Measurements from ENCODE around the gene KLHL2. TPM values are rescaled to one million over a fixed set of nuclear protein-coding genes. Genes with fewer than 3 reads are reported as not detected.
"Not testable (repeated sequence)": the region's sequence is repeated elsewhere in the genome, so short reads cannot be mapped to it uniquely, and the experiment has no call there.

KLHL2 gene
- polyA plus RNA-seq, 3 donors: 6.9 to 22.6 (median 11.1) TPM

GRCh38 chr4:165167650-165168049 lies 39.7 kb upstream of the KLHL2 start:
- 97% methylated on average over 6 of the region's 6 CpGs for WGBS (ENCODE audit: insufficient coverage)

GRCh38 chr4:165170819-165171218 lies 36.5 kb upstream of the KLHL2 start:
- no peaks in the 10 kb centered on the region for H3K9me3 ChIP-seq (replicated peaks in 1 of 2; ENCODE audit: control insufficient read depth in 1 of 2, insufficient read depth in 1 of 2, low read length in 2 of 2)
- H3K9me3 Mint-ChIP-seq: peaks cover 5 to 24% (median 6%) of the 10 kb centered on the region in 7 donors
- H3K27me3 ChIP-seq (ENCODE audit: control insufficient read depth in 2 of 2, insufficient read depth in 2 of 2, low read length in 2 of 2): no peaks in the 10 kb centered on the region
- no peaks in the 10 kb centered on the region for H3K36me3 Mint-ChIP-seq
- H3K4me3 Mint-ChIP-seq: no peak overlapping the region
- H3K4me1 Mint-ChIP-seq: no peaks in the 10 kb centered on the region
- no peaks in the 10 kb centered on the region for H4K20me1 ChIP-seq (ENCODE audit: insufficient read depth, low read length)
- no peak overlapping the region for H3K9ac ChIP-seq (ENCODE audit: insufficient read depth, low read length, poor library complexity, severe bottlenecking)
- H2AFZ ChIP-seq (ENCODE audit: insufficient read depth, low read depth, low read length, poor library complexity, severe bottlenecking): no peak overlapping the region
- H3K4me2 ChIP-seq (replicated peaks; ENCODE audit: extremely low read depth, low read length, poor library complexity, severe bottlenecking): no peak overlapping the region
- H3K4me3 ChIP-seq (replicated peaks in 1 of 3; ENCODE audit: low read depth in 2 of 3, low read length in 3 of 3): no peak overlapping the region
- H3K4me1 ChIP-seq (ENCODE audit: control insufficient read depth in 1 of 2, insufficient read depth in 2 of 2, low read length in 2 of 2): no peaks in the 10 kb centered on the region
- no peak for TF ChIP-seq CTCF (IDR thresholded peaks at IDR 0.05)
- no peak overlapping the region for H3K27ac Mint-ChIP-seq
- no peak for DNase-seq
- no peaks in the 10 kb centered on the region for H3K79me2 ChIP-seq (ENCODE audit: insufficient read depth, low read length)
- intact Hi-C loops (cut with micrococcal nuclease): no loop called here
- 75% methylated on average over 2 of the region's 2 CpGs for WGBS (ENCODE audit: insufficient coverage)
- H3K27ac ChIP-seq (ENCODE audit: low read depth in 1 of 2, low read length in 2 of 2): no peak overlapping the region
- no peaks in the 10 kb centered on the region for H3K36me3 ChIP-seq (replicated peaks in 1 of 2; ENCODE audit: control insufficient read depth in 1 of 2, insufficient read depth in 2 of 2, low read length in 2 of 2)
- peaks cover 0 to 3% (median 3%) of the 10 kb centered on the region in 3 donors for H3K27me3 Mint-ChIP-seq (ENCODE audit: low read depth in 3 of 3)

More at GRCh38 chr4:165167650-165168049, 39.7 kb upstream of the KLHL2 start:
- intact Hi-C loops (cut with micrococcal nuclease): no loop called here
- Mint-ChIP-seq H3K36me3 (no peaks in the 10 kb centered on the region), H3K4me1 (no peaks in the 10 kb centered on the region), H3K9me3 (peaks cover 0 to 13% (median 6%) of the 10 kb centered on the region in 7 donors), H3K27ac (peak overlapping the region in 1 of 7 donors; percentile 72), H3K4me3 (no peak overlapping the region), H3K27me3 (ENCODE audit: low read depth in 3 of 3) (peaks cover 0 to 3% (median 1%) of the 10 kb centered on the region in 3 donors)
- H3K4me3 ChIP-seq (replicated peaks in 1 of 3; ENCODE audit: low read depth in 2 of 3, low read length in 3 of 3): no peak overlapping the region
- H4K20me1 ChIP-seq (ENCODE audit: insufficient read depth, low read length): no peaks in the 10 kb centered on the region
- no peak for DNase-seq
- no peaks in the 10 kb centered on the region for H3K79me2 ChIP-seq (ENCODE audit: insufficient read depth, low read length)
- no peak overlapping the region for H3K4me2 ChIP-seq (replicated peaks; ENCODE audit: extremely low read depth, low read length, poor library complexity, severe bottlenecking)
- no peak overlapping the region for H3K9ac ChIP-seq (ENCODE audit: insufficient read depth, low read length, poor library complexity, severe bottlenecking)
- H3K9me3 ChIP-seq (replicated peaks in 1 of 2; ENCODE audit: control insufficient read depth in 1 of 2, insufficient read depth in 1 of 2, low read length in 2 of 2): no peaks in the 10 kb centered on the region
- H2AFZ ChIP-seq (ENCODE audit: insufficient read depth, low read depth, low read length, poor library complexity, severe bottlenecking): no peak overlapping the region
- no peaks in the 10 kb centered on the region for H3K36me3 ChIP-seq (replicated peaks in 1 of 2; ENCODE audit: control insufficient read depth in 1 of 2, insufficient read depth in 2 of 2, low read length in 2 of 2)
- no peak overlapping the region for H3K27ac ChIP-seq (ENCODE audit: low read depth in 1 of 2, low read length in 2 of 2)
- TF ChIP-seq CTCF (IDR thresholded peaks at IDR 0.05): no peak
- no peaks in the 10 kb centered on the region for H3K27me3 ChIP-seq (ENCODE audit: control insufficient read depth in 2 of 2, insufficient read depth in 2 of 2, low read length in 2 of 2)
- no peaks in the 10 kb centered on the region for H3K4me1 ChIP-seq (ENCODE audit: control insufficient read depth in 1 of 2, insufficient read depth in 2 of 2, low read length in 2 of 2)

- H3K36me3 Mint-ChIP-seq; H3K27ac ChIP-seq (ENCODE audit: low read depth in 1 of 2, low read length in 2 of 2); H3K27me3 ChIP-seq (ENCODE audit: control insufficient read depth in 2 of 2, insufficient read depth in 2 of 2, low read length in 2 of 2); H3K9ac ChIP-seq (ENCODE audit: insufficient read depth, low read length, poor library complexity, severe bottlenecking); H3K79me2 ChIP-seq (ENCODE audit: insufficient read depth, low read length); H3K36me3 ChIP-seq (replicated peaks in 1 of 2; ENCODE audit: control insufficient read depth in 1 of 2, insufficient read depth in 2 of 2, low read length in 2 of 2); intact Hi-C loops (cut with micrococcal nuclease); H4K20me1 ChIP-seq (ENCODE audit: insufficient read depth, low read length); H2AFZ ChIP-seq (ENCODE audit: insufficient read depth, low read depth, low read length, poor library complexity, severe bottlenecking); H3K4me1 Mint-ChIP-seq; DNase-seq; H3K4me3 Mint-ChIP-seq; H3K4me3 ChIP-seq (replicated peaks in 1 of 3; ENCODE audit: low read depth in 2 of 3, low read length in 3 of 3); H3K27me3 Mint-ChIP-seq (ENCODE audit: low read depth in 3 of 3); H3K27ac Mint-ChIP-seq; H3K4me2 ChIP-seq (replicated peaks; ENCODE audit: extremely low read depth, low read length, poor library complexity, severe bottlenecking); H3K4me1 ChIP-seq (ENCODE audit: control insufficient read depth in 1 of 2, insufficient read depth in 2 of 2, low read length in 2 of 2); H3K9me3 ChIP-seq (replicated peaks in 1 of 2; ENCODE audit: control insufficient read depth in 1 of 2, insufficient read depth in 1 of 2, low read length in 2 of 2): not testable (repeated sequence)
- peaks cover 0 to 13% (median 4%) of the 10 kb centered on the region in 7 donors for H3K9me3 Mint-ChIP-seq
- 100% methylated on average over 2 of the region's 3 CpGs for WGBS (ENCODE audit: insufficient coverage)
These were observed 31.9 kb upstream of the KLHL2 start for GRCh38 chr4:165175470-165175869.
